HAP-1 (cell line): ENCODE data around the gene IRF1.
"Not testable (repeated sequence)": the region's sequence is repeated elsewhere in the genome, so short reads cannot be mapped to it uniquely, and the experiment has no call there.

Experiments used
- DNase-seq, 2 experiments: peaks; one replicate each; pipeline ENCODE4 v3.0.0-alpha.2; 2016 to 2020; ENCODE audit warnings: low spot score in 2 of 2
- H3K27me3 ChIP-seq: fragments of 250-450 bp; sonication (Bioruptor Pico); 2 replicates; pipeline ENCODE4 v1.5.1; 2020; ENCODE audit warnings: low read depth, mild to moderate bottlenecking, moderate library complexity
- H3K36me3 ChIP-seq: fragments of 250-450 bp; sonication (Bioruptor Pico); replicated peaks from 2 replicates; pipeline ENCODE4 v1.5.1; 2020; ENCODE audit warnings: mild to moderate bottlenecking
- H3K4me1 ChIP-seq: fragments of 250-450 bp; sonication (Bioruptor Pico); 2 replicates; pipeline ENCODE4 v1.5.1; 2020; ENCODE audit warnings: mild to moderate bottlenecking
- H3K4me3 ChIP-seq: fragments of 250-450 bp; sonication (Bioruptor Pico); 2 replicates; pipeline ENCODE4 v1.5.1; 2020; ENCODE audit warnings: mild to moderate bottlenecking, moderate library complexity
- H3K9me3 ChIP-seq: fragments of 250-450 bp; sonication (Bioruptor Pico); 2 replicates; pipeline ENCODE4 v1.5.1; 2020; ENCODE audit warnings: mild to moderate bottlenecking, moderate library complexity
- in situ Hi-C: fragments of 300-500 bp; cut with MboI; formaldehyde crosslinking; loops from 3 replicates; pipeline ENCODE4 v1.14.3; 2020; ENCODE audit warnings: low sequenced_read_pairs, inconsistent platforms, mixed read lengths

Gene IRF1

GRCh38 chr5:132487841-132488555, 2.6 kb downstream of the IRF1 start:
- in situ Hi-C loops: no loop called here
- peaks cover 21% of the 10 kb centered on the region for H3K36me3 ChIP-seq
- no peak for DNase-seq
- H3K9me3 ChIP-seq: no peaks in the 10 kb centered on the region
- H3K4me1 ChIP-seq: 0 out of 2 replicates have a peak, but pooled peaks cover 6% of the 10 kb centered on the region
- H3K27me3 ChIP-seq: no peaks in the 10 kb centered on the region
- H3K4me3 ChIP-seq: no peak overlapping the region

- Histone ChIP-seq H3K4me3 (no peak overlapping the region), H3K36me3 (peaks cover 21% of the 10 kb centered on the region)
Observed at GRCh38 chr5:132487095-132487428, 3.5 kb downstream of the IRF1 start.

DNA sequence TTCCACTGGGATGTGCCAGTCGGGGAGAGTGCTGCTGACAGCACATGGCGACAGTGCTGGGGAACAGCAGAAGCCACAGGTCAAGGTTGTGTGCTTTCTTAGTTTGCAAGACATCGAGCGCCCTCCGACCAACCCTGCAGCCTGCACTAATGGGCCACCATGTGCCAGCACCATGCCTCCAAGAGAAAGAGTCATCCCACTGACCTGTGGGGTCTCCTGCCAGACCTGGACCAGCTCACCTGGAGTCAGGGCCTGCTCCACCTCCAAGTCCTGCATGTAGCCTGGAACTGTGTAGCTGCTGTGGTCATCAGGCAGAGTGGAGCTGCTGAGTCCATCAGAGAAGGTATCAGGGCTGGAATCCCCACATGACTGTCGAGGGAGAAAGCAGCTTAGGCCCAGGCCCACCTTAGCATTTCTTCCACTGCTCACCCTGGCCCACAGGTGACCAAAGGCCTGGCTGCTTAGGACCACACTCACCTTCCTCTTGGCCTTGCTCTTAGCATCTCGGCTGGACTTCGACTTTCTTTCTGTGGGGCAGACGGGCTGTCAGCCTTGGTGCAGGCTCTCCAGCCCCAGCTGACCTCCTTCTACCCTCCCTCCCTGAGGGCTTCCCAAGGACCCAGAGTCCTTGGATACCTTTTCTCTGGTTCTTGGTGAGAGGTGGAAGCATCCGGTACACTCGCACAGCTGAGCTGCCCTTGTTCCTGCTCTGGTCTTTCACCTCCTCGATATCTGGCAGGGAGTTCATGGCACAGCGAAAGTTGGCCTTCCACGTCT, 4.1 kb downstream of the IRF1 start:
- in situ Hi-C loops: no loop called here
- no peaks in the 10 kb centered on the region for H3K27me3 ChIP-seq
- DNase-seq: no peak
- no peak overlapping the region for H3K4me3 ChIP-seq
- H3K4me1 ChIP-seq: 0 out of 2 replicates have a peak, but pooled peaks cover 6% of the 10 kb centered on the region
- H3K36me3 ChIP-seq: peaks cover 21% of the 10 kb centered on the region
- no peaks in the 10 kb centered on the region for H3K9me3 ChIP-seq

More at GRCh38 chr5:132487095-132487428, 3.5 kb downstream of the IRF1 start:
- Histone ChIP-seq H3K27me3 (no peaks in the 10 kb centered on the region), H3K9me3 (no peaks in the 10 kb centered on the region), H3K4me1 (0 out of 2 replicates have a peak, but pooled peaks cover 6% of the 10 kb centered on the region)
- in situ Hi-C loops: no loop called here
- no peak for DNase-seq

DNA sequence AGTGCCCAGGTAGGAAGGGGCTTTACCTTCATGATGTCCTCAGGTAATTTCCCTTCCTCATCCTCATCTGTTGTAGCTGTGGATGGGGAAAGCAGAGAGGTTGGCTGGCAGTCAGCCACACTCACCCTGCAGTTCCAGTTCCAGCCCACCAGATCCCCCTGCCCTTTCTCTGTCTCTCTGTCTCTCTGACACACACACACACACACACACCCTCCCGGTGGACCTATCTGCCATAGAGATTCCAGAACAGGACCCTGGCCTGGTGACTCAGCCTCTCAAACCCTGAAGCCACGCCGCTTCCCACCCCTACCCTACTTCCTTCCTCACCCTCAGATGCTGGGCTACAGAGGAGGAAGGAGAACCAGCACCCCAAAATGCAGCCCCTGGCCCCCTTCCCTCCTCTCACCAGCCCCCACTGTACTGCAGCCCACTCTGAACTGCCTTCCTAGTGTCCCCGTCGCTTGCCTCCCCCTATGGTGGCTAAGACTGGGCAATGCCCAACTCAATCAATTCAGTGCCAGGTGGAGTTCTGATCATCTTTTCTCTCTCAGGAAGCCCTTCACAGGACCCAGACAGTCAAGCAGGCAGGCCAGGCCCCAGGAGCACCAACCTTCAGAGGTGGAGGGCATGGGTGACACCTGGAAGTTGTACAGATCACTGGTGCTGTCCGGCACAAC, 4.8 kb downstream of the IRF1 start:
- Histone ChIP-seq H3K36me3 (peaks cover 21% of the 10 kb centered on the region), H3K9me3 (no peaks in the 10 kb centered on the region), H3K27me3 (no peaks in the 10 kb centered on the region), H3K4me3 (no peak overlapping the region), H3K4me1 (0 out of 2 replicates have a peak, but pooled peaks cover 6% of the 10 kb centered on the region)
- in situ Hi-C loops: no loop called here
- no peak for DNase-seq

GRCh38 chr5:132484876-132485640, 5.5 kb downstream of the IRF1 start:
- H3K4me3 ChIP-seq, H3K27me3 ChIP-seq, H3K4me1 ChIP-seq, in situ Hi-C loops, DNase-seq, H3K9me3 ChIP-seq: not testable (repeated sequence)
- peaks cover 21% of the 10 kb centered on the region for H3K36me3 ChIP-seq

GRCh38 chr5:132484391-132484725, 6.2 kb downstream of the IRF1 start:
- DNase-seq: no peak
- H3K4me1 ChIP-seq: 0 out of 2 replicates have a peak, but pooled peaks cover 3% of the 10 kb centered on the region
- no peak overlapping the region for H3K4me3 ChIP-seq
- no peaks in the 10 kb centered on the region for H3K27me3 ChIP-seq
- peaks cover 21% of the 10 kb centered on the region for H3K36me3 ChIP-seq
- in situ Hi-C loops: no loop called here
- H3K9me3 ChIP-seq: no peaks in the 10 kb centered on the region

DNA sequence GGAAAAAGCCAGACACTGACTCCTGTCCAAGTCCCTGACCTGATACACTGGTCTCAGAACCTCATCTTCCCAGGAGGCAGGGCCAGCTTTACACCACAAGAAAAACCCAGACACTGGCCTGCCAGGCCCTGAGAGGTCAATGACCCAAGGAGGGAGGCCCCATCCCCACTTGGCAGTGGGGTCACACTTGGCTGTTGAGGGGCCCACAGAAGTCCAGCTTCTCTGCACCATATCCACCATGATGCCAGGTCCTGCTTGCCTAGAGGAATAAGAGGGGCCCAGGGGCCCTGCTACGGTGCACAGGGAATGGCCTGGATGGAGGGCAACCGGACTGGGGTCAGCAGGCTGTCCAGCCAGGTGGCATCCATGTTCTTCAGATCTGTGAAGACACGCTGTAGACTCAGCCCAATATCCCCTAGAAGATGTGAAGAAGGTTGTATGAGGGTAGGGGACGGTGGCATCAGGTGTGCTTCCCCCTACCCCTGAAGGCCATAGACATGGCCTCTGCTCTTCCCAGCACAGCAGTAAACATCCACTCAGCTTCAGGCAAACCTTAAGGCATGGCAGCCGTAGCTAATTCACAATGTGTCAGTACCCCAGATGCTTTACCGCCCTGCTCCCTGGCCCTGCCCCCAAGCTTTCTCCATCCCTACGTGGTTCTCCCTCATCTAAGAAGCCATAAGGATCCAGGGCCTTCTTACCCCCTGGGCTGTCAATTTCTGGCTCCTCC, 6.7 kb downstream of the IRF1 start:
- no peak for DNase-seq
- in situ Hi-C loops: no loop called here
- H3K4me1 ChIP-seq: no peaks in the 10 kb centered on the region
- H3K4me3 ChIP-seq: no peak overlapping the region
- H3K27me3 ChIP-seq: no peaks in the 10 kb centered on the region
- no peaks in the 10 kb centered on the region for H3K9me3 ChIP-seq
- peaks cover 21% of the 10 kb centered on the region for H3K36me3 ChIP-seq

DNA sequence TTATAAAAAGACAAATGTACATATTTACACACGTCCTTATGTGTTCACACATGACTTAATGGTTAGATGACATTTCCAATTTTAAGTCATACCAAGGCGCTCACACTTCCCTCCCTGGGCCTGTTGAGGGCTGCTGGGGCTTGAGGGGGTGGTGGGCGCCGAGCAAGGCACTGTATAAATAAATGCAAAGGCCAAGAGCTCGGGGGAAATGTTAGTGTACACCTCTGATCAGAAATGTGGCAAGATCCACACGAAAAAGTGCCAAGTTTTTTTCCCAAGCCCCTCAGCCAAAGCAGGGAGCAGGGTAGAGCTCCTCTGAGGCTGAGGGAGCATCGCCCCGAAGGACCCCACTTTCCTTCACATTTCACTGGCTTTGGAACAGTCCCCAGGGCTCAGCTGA, 7.5 kb downstream of the IRF1 start:
- H3K36me3 ChIP-seq: peaks cover 21% of the 10 kb centered on the region
- no peaks in the 10 kb centered on the region for H3K9me3 ChIP-seq
- H3K4me3 ChIP-seq: no peak overlapping the region
- no peaks in the 10 kb centered on the region for H3K27me3 ChIP-seq
- no peak for DNase-seq
- H3K4me1 ChIP-seq: no peaks in the 10 kb centered on the region
- in situ Hi-C loops: no loop called here

DNA sequence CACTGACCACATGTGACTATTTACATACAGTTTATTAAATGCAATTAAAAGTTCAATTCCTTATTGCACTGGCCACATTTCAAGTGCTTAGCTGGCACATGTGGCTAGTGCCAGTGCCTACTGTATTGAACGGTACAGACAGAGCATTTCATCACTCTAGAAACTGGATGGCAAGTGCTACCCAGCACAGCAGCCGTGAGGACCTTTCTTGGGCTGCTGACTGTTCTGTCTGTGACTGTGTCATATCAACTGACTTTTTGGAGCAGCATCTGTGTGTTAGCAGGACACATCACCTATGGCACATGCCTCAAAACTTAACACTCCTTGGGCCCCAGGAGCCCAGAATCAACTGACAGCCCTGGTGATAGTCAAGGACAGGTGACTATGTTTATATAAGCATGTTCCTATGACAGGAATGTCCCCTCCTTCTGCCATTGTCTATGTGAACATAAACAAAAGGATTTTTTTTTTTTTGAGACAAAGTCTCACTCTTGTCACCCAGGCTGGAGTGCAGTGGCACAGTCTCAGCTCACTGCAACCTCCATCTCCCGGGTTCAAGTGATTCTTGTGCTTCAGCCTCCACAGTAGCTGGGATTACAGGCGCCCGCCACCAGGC, 8.9 kb downstream of the IRF1 start:
- no peaks in the 10 kb centered on the region for H3K27me3 ChIP-seq
- in situ Hi-C loops: no loop called here
- H3K9me3 ChIP-seq: no peaks in the 10 kb centered on the region
- no peaks in the 10 kb centered on the region for H3K4me1 ChIP-seq
- no peak for DNase-seq
- H3K4me3 ChIP-seq: no peak overlapping the region
- peaks cover 20% of the 10 kb centered on the region for H3K36me3 ChIP-seq

GRCh38 chr5:132480893-132481595, 9.5 kb downstream of the IRF1 start:
- H3K27me3 ChIP-seq: no peaks in the 10 kb centered on the region
- H3K36me3 ChIP-seq: peaks cover 13% of the 10 kb centered on the region
- H3K4me1 ChIP-seq: no peaks in the 10 kb centered on the region
- H3K4me3 ChIP-seq: no peak overlapping the region
- no peaks in the 10 kb centered on the region for H3K9me3 ChIP-seq
- in situ Hi-C loops: no loop called here
- no peak for DNase-seq

DNA sequence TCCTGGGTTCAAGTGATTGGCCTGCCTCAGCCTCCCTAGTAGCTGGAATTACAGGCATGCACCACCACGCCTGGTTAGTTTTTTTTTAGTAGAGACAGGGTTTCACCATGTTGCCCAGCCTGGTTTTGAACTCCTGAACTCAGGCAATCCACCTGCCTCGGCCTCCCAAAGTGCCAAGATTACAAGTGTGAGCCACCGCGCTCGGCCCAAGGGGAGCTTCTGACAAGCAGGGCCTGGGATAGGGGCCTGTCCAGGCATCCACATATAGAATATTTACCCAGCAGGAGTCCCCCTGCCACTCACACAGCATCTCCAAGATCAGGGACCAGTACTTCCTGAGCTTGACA, 10.1 kb downstream of the IRF1 start:
- no peaks in the 10 kb centered on the region for H3K27me3 ChIP-seq
- H3K4me1 ChIP-seq: no peaks in the 10 kb centered on the region
- in situ Hi-C loops: no loop called here
- DNase-seq: no peak
- peaks cover 13% of the 10 kb centered on the region for H3K36me3 ChIP-seq
- H3K9me3 ChIP-seq: no peaks in the 10 kb centered on the region
- H3K4me3 ChIP-seq: no peak overlapping the region

GRCh38 chr5:132480042-132480441, 10.5 kb downstream of the IRF1 start:
- no peaks in the 10 kb centered on the region for H3K4me1 ChIP-seq
- no peak for DNase-seq
- in situ Hi-C loops: no loop called here
- no peaks in the 10 kb centered on the region for H3K27me3 ChIP-seq
- no peaks in the 10 kb centered on the region for H3K9me3 ChIP-seq
- no peak overlapping the region for H3K4me3 ChIP-seq
- H3K36me3 ChIP-seq: peaks cover 8% of the 10 kb centered on the region
